DOHH2 (cell line): ENCODE measurements around the gene TMEM87A.

ENCODE experiments used
- H3F3A ChIP-seq: fragments of 200-600 bp; sonication (generic), shearing (Covaris generic); 2 replicates; pipeline ENCODE4 v1.6.0; 2016; ENCODE audit warnings: antibody characterized with exemption, mild to moderate bottlenecking; ENCODE audit not compliant: control insufficient read depth, insufficient read depth
- H3K27ac ChIP-seq: fragments of 200-600 bp; sonication (generic); 2 replicates; pipeline ENCODE4 v1.5.1; 2014; ENCODE audit warnings: low read depth, mild to moderate bottlenecking, low read length, moderate library complexity
- H3K27me3 ChIP-seq: fragments of 200-600 bp; sonication (generic); 2 replicates; pipeline ENCODE4 v1.6.1; 2014; ENCODE audit warnings: mild to moderate bottlenecking, low read length, mixed read lengths; ENCODE audit not compliant: control insufficient read depth
- H3K36me3 ChIP-seq: fragments of 200-600 bp; sonication (generic); 2 replicates; pipeline ENCODE4 v1.6.1; 2014; ENCODE audit warnings: mild to moderate bottlenecking, low read length, moderate library complexity, mixed read lengths; ENCODE audit not compliant: control insufficient read depth
- H3K4me1 ChIP-seq: fragments of 200-600 bp; sonication (generic); 2 replicates; pipeline ENCODE4 v1.6.1; 2014; ENCODE audit warnings: mild to moderate bottlenecking, low read length, mixed read lengths; ENCODE audit not compliant: control insufficient read depth
- H3K4me2 ChIP-seq: fragments of 200-600 bp; sonication (generic); 2 replicates; pipeline ENCODE4 v1.6.0; 2014; ENCODE audit warnings: mild to moderate bottlenecking, low read length, moderate library complexity
- H3K4me3 ChIP-seq: fragments of 200-600 bp; sonication (generic); 2 replicates; pipeline ENCODE4 v1.5.1; 2014; ENCODE audit warnings: mild to moderate bottlenecking, low read length, mixed read lengths
- H3K79me2 ChIP-seq: fragments of 200-600 bp; sonication (generic); 2 replicates; pipeline ENCODE4 v1.6.1; 2014; ENCODE audit warnings: mild to moderate bottlenecking, low read length, mixed read lengths; ENCODE audit not compliant: control insufficient read depth
- H3K9me2 ChIP-seq: fragments of 200-600 bp; sonication (generic); replicated peaks from 2 replicates; pipeline ENCODE4 v1.6.1; 2014; ENCODE audit warnings: mild to moderate bottlenecking, low read length, mixed read lengths; ENCODE audit not compliant: control insufficient read depth
- H3K9me3 ChIP-seq: fragments of 200-600 bp; sonication (generic); 2 replicates; pipeline ENCODE4 v1.6.1; 2014; ENCODE audit warnings: antibody characterized with exemption, low read length, mixed read lengths; ENCODE audit not compliant: control insufficient read depth, insufficient read depth
- H4K20me1 ChIP-seq: fragments of 200-600 bp; sonication (generic); 2 replicates; pipeline ENCODE4 v1.6.0; 2014; ENCODE audit warnings: low read depth, mild to moderate bottlenecking, antibody characterized with exemption, low read length, moderate library complexity; ENCODE audit not compliant: control insufficient read depth, insufficient read depth
- EZH2phosphoT487 ChIP-seq: fragments of 200-600 bp; sonication (generic); IDR thresholded peaks from 2 replicates; pipeline ENCODE4 v1.6.1; 2017; ENCODE audit warnings: borderline replicate concordance, mild to moderate bottlenecking, antibody characterized with exemption, low read length, moderate library complexity, mixed read lengths
- TF ChIP-seq, protein P1 (sequence below): fragments of 200-600 bp; sonication (generic); IDR thresholded peaks from one replicate; pipeline ENCODE4 v1.5.1; 2014; ENCODE audit warnings: antibody characterized with exemption, mild to moderate bottlenecking, low read depth, low read length; ENCODE audit not compliant: poor library complexity, severe bottlenecking

TMEM87A gene

DNA sequence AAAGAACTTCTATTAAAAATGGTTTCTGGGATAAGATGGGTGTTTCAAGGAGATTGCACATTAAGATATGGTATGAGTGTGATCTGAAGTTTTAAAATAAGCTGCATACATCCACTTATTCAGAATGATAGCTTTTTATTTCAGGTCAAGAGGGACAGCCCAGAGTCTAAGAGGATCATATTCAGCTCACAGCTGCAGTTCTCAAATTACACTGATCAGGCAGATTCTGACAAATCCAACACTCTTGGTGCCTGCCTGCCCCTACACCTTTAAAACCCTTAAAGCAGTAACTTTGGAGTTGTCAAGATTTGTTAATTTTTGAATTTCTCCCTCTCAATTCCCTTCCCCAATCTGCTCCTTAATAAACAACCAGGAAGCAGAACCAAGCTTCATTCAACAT is 9.1 kb upstream of the TMEM87A start:
- Histone ChIP-seq H3K36me3 (peaks cover 25% of the 10 kb centered on the region), H3K9me3 (no peaks in the 10 kb centered on the region), H3F3A (no peaks in the 10 kb centered on the region), H3K4me1 (0 out of 2 replicates have a peak, but pooled peaks cover 3% of the 10 kb centered on the region), H3K27me3 (no peaks in the 10 kb centered on the region), H4K20me1 (no peaks in the 10 kb centered on the region), H3K9me2 (no peaks in the 10 kb centered on the region), H3K79me2 (no peaks in the 10 kb centered on the region), H3K4me3 (no peak overlapping the region), H3K27ac (no peak overlapping the region), H3K4me2 (no peak overlapping the region)
- TF ChIP-seq, protein P1, sequence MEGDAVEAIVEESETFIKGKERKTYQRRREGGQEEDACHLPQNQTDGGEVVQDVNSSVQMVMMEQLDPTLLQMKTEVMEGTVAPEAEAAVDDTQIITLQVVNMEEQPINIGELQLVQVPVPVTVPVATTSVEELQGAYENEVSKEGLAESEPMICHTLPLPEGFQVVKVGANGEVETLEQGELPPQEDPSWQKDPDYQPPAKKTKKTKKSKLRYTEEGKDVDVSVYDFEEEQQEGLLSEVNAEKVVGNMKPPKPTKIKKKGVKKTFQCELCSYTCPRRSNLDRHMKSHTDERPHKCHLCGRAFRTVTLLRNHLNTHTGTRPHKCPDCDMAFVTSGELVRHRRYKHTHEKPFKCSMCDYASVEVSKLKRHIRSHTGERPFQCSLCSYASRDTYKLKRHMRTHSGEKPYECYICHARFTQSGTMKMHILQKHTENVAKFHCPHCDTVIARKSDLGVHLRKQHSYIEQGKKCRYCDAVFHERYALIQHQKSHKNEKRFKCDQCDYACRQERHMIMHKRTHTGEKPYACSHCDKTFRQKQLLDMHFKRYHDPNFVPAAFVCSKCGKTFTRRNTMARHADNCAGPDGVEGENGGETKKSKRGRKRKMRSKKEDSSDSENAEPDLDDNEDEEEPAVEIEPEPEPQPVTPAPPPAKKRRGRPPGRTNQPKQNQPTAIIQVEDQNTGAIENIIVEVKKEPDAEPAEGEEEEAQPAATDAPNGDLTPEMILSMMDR, result no peak
- TF ChIP-seq EZH2phosphoT487, result no peak

DNA sequence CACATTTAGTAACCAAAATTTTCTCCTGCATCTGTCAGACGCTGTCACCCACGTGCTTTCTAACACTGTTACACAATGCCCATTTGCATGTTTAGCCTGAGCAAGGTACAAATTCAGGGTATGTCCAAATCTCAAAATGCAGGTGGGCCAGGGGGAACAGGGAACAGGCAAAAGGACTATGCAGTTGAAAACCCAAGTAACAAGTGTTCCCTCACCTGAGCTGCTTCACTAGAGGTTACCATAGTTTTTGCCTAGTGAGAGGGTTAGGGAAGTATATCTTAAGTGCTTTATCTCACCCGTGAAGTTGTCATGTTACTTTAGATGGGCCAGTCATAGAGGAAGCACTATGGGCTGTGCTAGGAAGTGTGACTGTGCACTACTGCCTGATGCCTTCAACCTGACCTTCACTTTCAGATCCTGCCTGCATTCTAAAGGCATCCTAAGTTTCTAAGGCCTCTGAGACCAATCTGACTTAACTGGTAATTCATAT is 6.0 kb upstream of the TMEM87A start:
- Histone ChIP-seq H3K27me3 (no peaks in the 10 kb centered on the region), H3F3A (no peaks in the 10 kb centered on the region), H4K20me1 (no peaks in the 10 kb centered on the region), H3K79me2 (peaks cover 19% of the 10 kb centered on the region), H3K4me3 (no peak overlapping the region), H3K4me1 (peaks cover 21% of the 10 kb centered on the region), H3K4me2 (no peak overlapping the region), H3K9me3 (no peaks in the 10 kb centered on the region), H3K36me3 (peaks cover 25% of the 10 kb centered on the region), H3K27ac (no peak overlapping the region), H3K9me2 (no peaks in the 10 kb centered on the region)
- TF ChIP-seq EZH2phosphoT487, result no peak
- TF ChIP-seq, protein P1, result no peak

DNA sequence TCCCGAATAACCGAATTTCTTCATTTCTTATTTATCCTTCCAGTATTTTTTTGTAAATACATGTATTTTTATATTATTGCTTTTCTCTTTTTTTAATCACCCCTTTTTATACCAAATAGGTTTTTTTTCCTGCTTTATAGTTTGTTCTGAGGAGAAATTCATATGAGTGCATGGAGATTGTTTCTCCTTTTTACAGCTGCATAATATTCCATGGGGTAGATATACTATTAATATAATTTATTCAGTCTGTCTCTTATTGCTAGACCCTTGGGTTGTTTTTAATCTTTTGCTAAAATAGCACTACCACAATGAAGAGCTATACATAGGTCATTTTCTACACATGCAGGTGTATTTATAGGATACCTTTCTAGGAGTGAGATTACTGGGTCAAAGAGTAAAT is 3.5 kb upstream of the TMEM87A start:
- Histone ChIP-seq H3K27me3 (no peaks in the 10 kb centered on the region), H3K4me2 (no peak overlapping the region), H3K36me3 (peaks cover 17% of the 10 kb centered on the region), H3K27ac (no peak overlapping the region), H4K20me1 (no peaks in the 10 kb centered on the region), H3K9me3 (no peaks in the 10 kb centered on the region), H3F3A (no peaks in the 10 kb centered on the region), H3K4me1 (peaks cover 28% of the 10 kb centered on the region), H3K9me2 (no peaks in the 10 kb centered on the region), H3K4me3 (no peak overlapping the region), H3K79me2 (peaks cover 39% of the 10 kb centered on the region)
- no peak for TF ChIP-seq EZH2phosphoT487
- TF ChIP-seq, protein P1, result no peak
